Loucy (cell line): Measurements from ENCODE around the gene PLCH1.

Experiments used
- H2AFZ ChIP-seq: fragments of 200-600 bp; sonication (generic); 2 replicates; pipeline ENCODE4 v1.6.0; 2016; ENCODE audit warnings: antibody characterized with exemption, mild to moderate bottlenecking, low read length, moderate library complexity
- H3F3A ChIP-seq: fragments of 200-600 bp; 2 replicates; pipeline ENCODE4 v1.6.0; 2016; ENCODE audit warnings: antibody characterized with exemption, low read depth, mild to moderate bottlenecking
- H3K27me3 ChIP-seq: fragments of 200-600 bp; sonication (generic); 2 replicates; pipeline ENCODE4 v1.6.1; 2014; ENCODE audit warnings: low read length, mild to moderate bottlenecking; ENCODE audit not compliant: insufficient read depth, poor library complexity, severe bottlenecking
- H3K36me3 ChIP-seq: fragments of 200-600 bp; sonication (generic); 2 replicates; pipeline ENCODE4 v1.6.1; 2016; ENCODE audit warnings: low read length; ENCODE audit not compliant: insufficient read depth
- H3K4me1 ChIP-seq: fragments of 200-600 bp; sonication (generic); 2 replicates; pipeline ENCODE4 v1.5.1; 2014; ENCODE audit warnings: low read length, mild to moderate bottlenecking; ENCODE audit not compliant: insufficient read depth, poor library complexity, severe bottlenecking
- H3K4me2 ChIP-seq: fragments of 200-600 bp; sonication (generic); 2 replicates; pipeline ENCODE4 v1.6.0; 2014; ENCODE audit warnings: antibody characterized with exemption, low read length, low read depth, mild to moderate bottlenecking; ENCODE audit not compliant: poor library complexity, severe bottlenecking
- H3K4me3 ChIP-seq: fragments of 200-600 bp; sonication (generic); 2 replicates; pipeline ENCODE4 v1.5.1; 2014; ENCODE audit warnings: low read length, mild to moderate bottlenecking, mixed read lengths; ENCODE audit not compliant: poor library complexity, severe bottlenecking
- H3K79me2 ChIP-seq: fragments of 200-600 bp; sonication (generic); 2 replicates; pipeline ENCODE4 v1.6.1; 2014; ENCODE audit warnings: low read length; ENCODE audit not compliant: insufficient read depth
- H3K9ac ChIP-seq: fragments of 200-600 bp; sonication (generic); 2 replicates; pipeline ENCODE4 v1.6.0; 2014; ENCODE audit warnings: mild to moderate bottlenecking, low read depth, low read length, moderate library complexity; ENCODE audit not compliant: poor library complexity, severe bottlenecking
- H3K9me2 ChIP-seq: fragments of 200-600 bp; sonication (generic); replicated peaks from 2 replicates; pipeline ENCODE4 v1.6.1; 2016; ENCODE audit warnings: low read depth, low read length, mixed read lengths
- H3K9me3 ChIP-seq: fragments of 200-600 bp; sonication (generic); 2 replicates; pipeline ENCODE4 v1.6.1; 2014; ENCODE audit warnings: mild to moderate bottlenecking, antibody characterized with exemption, low read length, low read depth; ENCODE audit not compliant: insufficient read depth
- H4K20me1 ChIP-seq: fragments of 200-600 bp; sonication (generic); 2 replicates; pipeline ENCODE4 v1.6.0; 2014; ENCODE audit warnings: antibody characterized with exemption, low read length, mild to moderate bottlenecking; ENCODE audit not compliant: insufficient read depth, poor library complexity, severe bottlenecking
- CTCF ChIP-seq: fragments of 200-600 bp; sonication (generic); conservative IDR thresholded peaks from 2 replicates; pipeline ENCODE4 v1.5.1; 2014; ENCODE audit warnings: mild to moderate bottlenecking, antibody characterized with exemption, low read length
- EZH2phosphoT487 ChIP-seq: fragments of 200-600 bp; IDR thresholded peaks from 2 replicates; pipeline ENCODE4 v1.6.1; 2018; ENCODE audit warnings: antibody characterized with exemption, mild to moderate bottlenecking, moderate library complexity, borderline replicate concordance

PLCH1 gene

GRCh38 chr3:155516439-155516838 is 228.4 kb downstream of the PLCH1 start:
- Histone ChIP-seq H4K20me1 (no peaks in the 10 kb centered on the region), H3K79me2 (no peaks in the 10 kb centered on the region), H3K4me1 (peaks cover 19% of the 10 kb centered on the region), H3K36me3 (peaks cover 25% of the 10 kb centered on the region), H2AFZ (no peak overlapping the region), H3K9me2 (no peaks in the 10 kb centered on the region), H3K9ac (no peak overlapping the region), H3F3A (no peaks in the 10 kb centered on the region), H3K4me3 (no peak overlapping the region), H3K4me2 (no peak overlapping the region), H3K9me3 (no peaks in the 10 kb centered on the region), H3K27me3 (no peaks in the 10 kb centered on the region)
- TF ChIP-seq CTCF (no peak), EZH2phosphoT487 (no peak)

DNA sequence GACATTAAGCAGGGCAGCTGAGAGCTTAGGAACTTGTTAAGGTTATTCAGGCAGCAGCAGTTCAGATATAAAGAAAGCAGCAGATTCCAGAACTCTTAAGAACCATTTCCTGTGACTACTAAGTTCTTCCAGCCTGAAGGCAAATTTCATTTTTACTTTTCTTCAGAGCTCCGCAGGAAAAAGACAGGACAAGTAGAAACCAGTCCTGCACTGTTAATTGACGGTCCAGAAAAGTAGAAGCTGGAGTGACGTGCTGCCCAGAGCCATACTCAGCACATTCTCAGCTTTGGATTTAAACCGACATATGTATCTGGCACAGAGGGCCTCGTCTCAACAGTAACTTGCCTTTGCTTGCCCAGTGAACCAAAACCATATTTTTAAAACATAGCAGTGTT is 232.0 kb downstream of the PLCH1 start:
- no peak for TF ChIP-seq EZH2phosphoT487
- no peak for TF ChIP-seq CTCF
- no peak overlapping the region for H2AFZ ChIP-seq
- no peak overlapping the region for H3K4me3 ChIP-seq
- H3K27me3 ChIP-seq = no peaks in the 10 kb centered on the region
- H3F3A ChIP-seq = no peaks in the 10 kb centered on the region
- no peaks in the 10 kb centered on the region for H4K20me1 ChIP-seq
- H3K9me2 ChIP-seq = no peaks in the 10 kb centered on the region
- no peaks in the 10 kb centered on the region for H3K9me3 ChIP-seq
- peaks cover 25% of the 10 kb centered on the region for H3K36me3 ChIP-seq
- no peaks in the 10 kb centered on the region for H3K79me2 ChIP-seq
- no peak overlapping the region for H3K9ac ChIP-seq
- H3K4me1 ChIP-seq = no peaks in the 10 kb centered on the region
- H3K4me2 ChIP-seq = no peak overlapping the region

DNA sequence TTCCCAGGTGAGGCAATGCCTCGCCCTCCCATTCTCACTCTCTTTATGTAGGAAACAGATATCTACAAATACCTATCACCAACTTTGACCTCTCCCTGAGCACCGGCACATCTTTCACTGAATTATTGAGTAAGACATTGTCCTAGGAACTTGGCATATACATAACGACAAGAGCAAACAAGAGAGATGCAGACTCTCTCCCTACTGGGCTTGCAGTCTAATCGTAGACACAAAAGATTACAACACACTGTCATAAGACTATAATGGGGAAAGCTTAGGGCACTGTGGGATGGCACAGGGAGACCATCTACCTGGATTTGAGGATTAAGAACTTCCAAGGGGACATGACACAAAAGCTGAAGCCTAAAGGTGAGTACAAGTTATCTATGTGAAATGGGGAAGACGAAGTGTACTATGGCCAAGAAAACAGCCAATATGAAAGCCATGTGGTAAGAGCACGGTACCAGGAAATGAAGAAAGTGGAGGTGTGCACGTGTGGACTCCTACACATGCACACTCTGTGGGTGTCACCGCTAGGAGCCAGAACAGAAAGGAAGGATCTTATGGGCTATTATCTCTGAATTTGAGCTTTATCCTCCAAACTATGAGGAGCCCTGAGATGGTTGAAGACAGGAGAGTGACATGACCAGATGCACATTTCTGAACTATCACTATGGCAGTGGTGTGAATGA is 232.6 kb downstream of the PLCH1 start:
- H4K20me1 ChIP-seq = no peaks in the 10 kb centered on the region
- no peaks in the 10 kb centered on the region for H3F3A ChIP-seq
- no peak overlapping the region for H2AFZ ChIP-seq
- H3K9ac ChIP-seq = no peak overlapping the region
- H3K4me2 ChIP-seq = no peak overlapping the region
- H3K9me2 ChIP-seq = no peaks in the 10 kb centered on the region
- H3K27me3 ChIP-seq = no peaks in the 10 kb centered on the region
- no peaks in the 10 kb centered on the region for H3K9me3 ChIP-seq
- TF ChIP-seq EZH2phosphoT487 (no peak), CTCF (no peak)
- peaks cover 25% of the 10 kb centered on the region for H3K36me3 ChIP-seq
- H3K79me2 ChIP-seq = no peaks in the 10 kb centered on the region
- no peaks in the 10 kb centered on the region for H3K4me1 ChIP-seq
- no peak overlapping the region for H3K4me3 ChIP-seq
